OCI-LY7 (cell line): ENCODE results near the gene GLS. TPM values are rescaled to one million over a fixed set of nuclear protein-coding genes. Genes with fewer than 3 reads are reported as not detected.

Source experiments
- BruUV-seq: library from RNA; stranded (reverse); fragments of 400-500 nt; replicated peaks from 2 replicates; lab custom pipeline; 2021; lab: Mats Ljungman, UMichigan
- CTCF ChIA-PET: fragments of 300-600 bp; sonication (Branson Sonifier 250); formaldehyde crosslinking; loops from one replicate; lab custom pipeline; 2022; ENCODE audit warnings: antibody characterized with exemption; ENCODE audit not compliant: unreplicated experiment; lab: Charles Lee
- POLR2A ChIA-PET: fragments of 300-600 bp; sonication (Branson Sonifier 250); formaldehyde crosslinking; loops from one replicate; lab custom pipeline; 2022; ENCODE audit warnings: antibody characterized with exemption; lab: Charles Lee
- DNase-seq: peaks from one replicate; pipeline ENCODE4 v3.0.0-alpha.2; 2015; ENCODE audit warnings: low spot score
- H2AFZ ChIP-seq: fragments of 200-600 bp; sonication (generic), shearing (Covaris generic); 2 replicates; pipeline ENCODE4 v1.6.1; 2014; ENCODE audit warnings: mild to moderate bottlenecking, antibody characterized with exemption, low read length, moderate library complexity
- H3K27ac ChIP-seq: fragments of 200-600 bp; sonication (generic); 2 replicates; pipeline ENCODE4 v1.5.1; 2014; ENCODE audit warnings: mixed run types, low read depth, mild to moderate bottlenecking, moderate library complexity, low read length, inconsistent platforms; ENCODE audit not compliant: poor library complexity, severe bottlenecking
- H3K36me3 ChIP-seq: fragments of 200-600 bp; sonication (generic); 2 replicates; pipeline ENCODE4 v1.6.1; 2014; ENCODE audit warnings: mild to moderate bottlenecking, antibody characterized with exemption, low read length, moderate library complexity, mixed read lengths; ENCODE audit not compliant: insufficient read depth
- H3K4me1 ChIP-seq: fragments of 200-600 bp; sonication (generic); 2 replicates; pipeline ENCODE4 v1.5.1; 2014; ENCODE audit warnings: mild to moderate bottlenecking, low read length; ENCODE audit not compliant: insufficient read depth, poor library complexity, severe bottlenecking
- H3K4me2 ChIP-seq: fragments of 200-600 bp; sonication (generic); 2 replicates; pipeline ENCODE4 v1.6.1; 2014; ENCODE audit warnings: mild to moderate bottlenecking, low read length
- H3K4me3 ChIP-seq: fragments of 200-600 bp; sonication (generic); 2 replicates; pipeline ENCODE4 v1.5.1; 2014; ENCODE audit warnings: mild to moderate bottlenecking, low read depth, low read length; ENCODE audit not compliant: poor library complexity, severe bottlenecking
- H3K79me2 ChIP-seq: fragments of 200-600 bp; sonication (generic); 2 replicates; pipeline ENCODE4 v1.6.1; 2016; ENCODE audit warnings: low read depth, mild to moderate bottlenecking, low read length, moderate library complexity, mixed read lengths; ENCODE audit not compliant: insufficient read depth
- H3K9me2 ChIP-seq: fragments of 200-600 bp; sonication (generic); 2 replicates; pipeline ENCODE4 v1.6.1; 2016; ENCODE audit warnings: mild to moderate bottlenecking, low read length, mixed read lengths; ENCODE audit not compliant: insufficient read depth
- H3K9me3 ChIP-seq: fragments of 200-600 bp; sonication (generic); 2 replicates; pipeline ENCODE4 v1.6.1; 2014; ENCODE audit warnings: mild to moderate bottlenecking, mixed run types, low read length, mixed read lengths
- H4K20me1 ChIP-seq: fragments of 200-600 bp; sonication (generic); 2 replicates; pipeline ENCODE4 v1.6.1; 2014; ENCODE audit warnings: mild to moderate bottlenecking, antibody characterized with exemption, low read length, moderate library complexity, mixed read lengths; ENCODE audit not compliant: insufficient read depth
- CTCF ChIP-seq: fragments of 200-600 bp; sonication (generic); conservative IDR thresholded peaks from 2 replicates; pipeline ENCODE4 v1.5.1; 2014; ENCODE audit warnings: mild to moderate bottlenecking, antibody characterized with exemption, low read length, moderate library complexity, mixed read lengths
- EZH2phosphoT487 ChIP-seq: fragments of 200-600 bp; sonication (generic); IDR thresholded peaks from 2 replicates; pipeline ENCODE4 v1.6.1; 2018; ENCODE audit warnings: low read depth, borderline replicate concordance, mild to moderate bottlenecking, mixed run types, antibody characterized with exemption, low read length, moderate library complexity, mixed read lengths
- intact Hi-C: fragments of 100-400 bp; cut with micrococcal nuclease; formaldehyde crosslinking; loops from one replicate; pipeline ENCODE4 v1.10.0; 2022; ENCODE audit not compliant: unreplicated experiment
- total RNA-seq, 2 experiments: library from RNA; depleted of rRNA in 1 of 2; stranded (reverse); fragments of >200 nt in 1 of 2; shearing (Covaris generic) in 1 of 2; gene quantifications; 2 replicates each; pipeline ENCODE4 v1.2.3, GENCODE V29; 2014 to 2022

Gene GLS
- total RNA-seq, 2 experiments from 2014 or later: 102 to 103 TPM

DNA sequence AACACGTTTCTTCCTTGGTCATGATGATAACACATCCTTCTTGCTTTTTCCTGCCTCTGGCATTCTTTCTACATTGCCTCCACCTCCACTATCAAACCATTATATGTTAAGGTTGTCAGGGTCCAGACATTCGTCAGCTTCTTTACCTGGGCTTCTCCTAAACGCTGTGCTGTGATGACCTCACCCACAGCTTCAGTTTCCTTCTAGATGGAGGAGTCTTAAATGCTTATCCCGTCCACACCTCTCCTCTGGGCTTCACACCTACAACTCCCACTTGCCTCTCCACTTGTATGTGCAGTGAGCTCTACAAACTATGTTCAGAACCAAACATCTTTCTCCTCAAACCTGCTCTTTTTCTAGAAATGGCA is 134.0 kb downstream of the GLS start:
- no peaks in the 10 kb centered on the region for H3K9me3 ChIP-seq
- peak overlapping the region; percentile 85 for H3K4me3 ChIP-seq
- POLR2A ChIA-PET: interaction anchor here (0.5 to 1.9 kb wide), 6 partner anchors 8 to 1572 kb away, joined by 3 to 7 read pairs (median 4); no protein-coding TSS in a partner anchor
- no peaks in the 10 kb centered on the region for H3K9me2 ChIP-seq
- intact Hi-C loops: loop anchor here (10.0 kb wide), 1 partner anchor 350 kb away; no protein-coding TSS in a partner anchor
- H3K4me2 ChIP-seq: peak overlapping the region; percentile 64
- H3K36me3 ChIP-seq: peaks cover 5% of the 10 kb centered on the region
- CTCF ChIA-PET: no interaction called here
- TSS peak; percentile 80 for BruUV-seq
- DNase-seq: no peak
- H3K27ac ChIP-seq: peak overlapping the region; percentile 19
- TF ChIP-seq CTCF (no peak), EZH2phosphoT487 (no peak)
- no peaks in the 10 kb centered on the region; the same call in 1 of the 2 replicates for H4K20me1 ChIP-seq
- peaks cover 17% of the 10 kb centered on the region for H3K4me1 ChIP-seq
- H3K79me2 ChIP-seq: 0 out of 2 replicates have a peak, but pooled peaks cover 8% of the 10 kb centered on the region
- H2AFZ ChIP-seq: peak overlapping the region; percentile 76

Other genes with a start within 250 kb of the GLS start
- gene NAB1, start 231.7 kb upstream of the GLS start, total RNA-seq (2014; rRNA removed; shearing (Covaris generic)): 30.2 and 37.1 TPM in 2 replicates
- 24.5 and 29.1 TPM in 2 replicates for gene NAB1, start 231.7 kb upstream of the GLS start, total RNA-seq (2022)
- gene STAT1, start 133.3 kb downstream of the GLS start, total RNA-seq (2014; rRNA removed; shearing (Covaris generic)): 17.2 and 23.1 TPM in 2 replicates
- 23.0 and 24.8 TPM in 2 replicates for gene STAT1, start 133.3 kb downstream of the GLS start, total RNA-seq (2022)